GM21576 (cell line): ENCODE measurements around the gene SYNDIG1.

Experiments used
- ATAC-seq: cut with Tn5 transposase; IDR thresholded peaks from one replicate; pipeline ENCODE4 v1.9.1; 2021; ENCODE audit warnings: mild to moderate bottlenecking, moderate library complexity; ENCODE audit not compliant: unreplicated experiment

Gene SYNDIG1

DNA sequence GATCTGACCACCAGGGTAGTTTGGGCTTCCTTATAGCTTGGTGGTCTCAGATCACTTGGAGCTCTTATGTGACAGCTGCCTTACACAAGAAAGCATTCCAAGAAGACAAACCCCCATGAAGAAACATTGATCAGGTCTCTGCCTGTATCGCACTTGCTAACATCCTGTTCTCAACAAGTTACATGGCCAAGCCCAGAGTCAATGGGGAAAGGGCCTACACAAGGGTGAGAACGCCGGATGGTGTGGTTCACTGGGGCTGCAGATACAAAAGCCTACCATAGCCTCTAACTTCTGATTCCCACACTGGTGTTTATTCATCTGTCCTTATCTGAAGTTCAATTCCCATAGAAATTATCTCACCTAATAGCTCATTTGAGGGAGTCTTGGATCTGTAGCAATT is 235.5 kb downstream of the SYNDIG1 start:
- no peak for ATAC-seq

GRCh38 chr20:24705486-24705885 is 236.1 kb downstream of the SYNDIG1 start:
- ATAC-seq: no peak

- no peak for ATAC-seq
Measured at GRCh38 chr20:24708411-24709295, 239.2 kb downstream of the SYNDIG1 start.
